NCI-H2029 (cell line): ENCODE data around the gene LY6G6C.

Source experiments
- DNase-seq: peaks from one replicate; lab custom pipeline; 2025; lab: John Stamatoyannopoulos, UW

LY6G6C gene, protein sequence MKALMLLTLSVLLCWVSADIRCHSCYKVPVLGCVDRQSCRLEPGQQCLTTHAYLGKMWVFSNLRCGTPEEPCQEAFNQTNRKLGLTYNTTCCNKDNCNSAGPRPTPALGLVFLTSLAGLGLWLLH

DNA sequence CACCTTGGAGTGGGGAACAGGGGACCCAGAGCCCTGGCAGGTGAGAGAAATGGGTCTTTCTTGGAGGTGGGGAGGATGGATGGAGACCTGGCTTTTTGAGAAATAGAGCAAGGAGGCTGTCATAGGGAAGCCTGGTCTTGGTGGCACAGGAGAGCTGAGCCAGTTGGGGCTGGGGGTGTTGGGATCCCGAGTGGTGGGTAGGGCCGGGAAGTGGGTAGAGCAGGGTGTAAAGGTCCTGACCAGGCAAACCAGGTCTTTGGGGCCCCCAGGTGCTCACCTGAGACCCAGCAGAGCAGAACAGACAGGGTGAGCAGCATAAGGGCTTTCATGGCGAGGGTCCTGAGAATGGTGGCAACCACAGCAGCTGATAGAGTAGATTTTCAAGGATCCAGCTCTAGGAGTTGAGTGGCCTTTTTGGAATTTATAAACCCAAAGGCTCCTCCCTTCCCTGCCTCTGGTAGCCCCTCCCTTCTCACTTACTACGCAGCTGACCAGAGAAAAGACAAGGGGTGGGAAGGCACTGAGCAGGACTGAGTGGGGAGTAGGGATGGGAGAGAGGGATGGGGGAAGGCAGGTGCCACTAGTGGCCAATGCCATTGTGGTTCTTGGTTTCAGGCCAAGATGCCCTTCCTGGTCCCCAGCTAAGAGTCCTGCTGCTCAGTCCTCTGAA lies at the start of gene LY6G6C:
Gene LY6G6C (minus strand): TSS at position 396 of the 670 bp plus-strand sequence. CDS start 67 bp downstream, at position 329.
- no peak for DNase-seq

DNA sequence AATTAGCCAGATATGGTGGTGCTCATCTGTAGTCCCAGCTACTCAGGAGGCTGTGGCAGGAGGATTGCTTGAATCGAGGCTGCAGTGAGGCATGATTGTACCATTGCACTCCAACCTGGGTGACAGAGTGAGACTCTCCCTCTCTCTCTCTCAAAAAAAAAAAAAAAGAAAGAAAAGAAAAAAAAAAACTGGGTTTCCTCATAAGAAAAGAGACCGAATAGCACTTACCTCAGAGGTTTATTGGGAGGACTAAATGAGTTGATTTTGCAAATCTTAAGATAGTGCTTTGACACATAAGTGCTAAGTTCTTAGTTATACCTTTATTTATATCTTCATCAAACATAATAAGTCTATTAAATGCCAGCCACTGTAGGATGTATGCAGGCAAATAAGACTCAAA lies 49.3 kb upstream of the LY6G6C start:
- DNase-seq = no peak

DNA sequence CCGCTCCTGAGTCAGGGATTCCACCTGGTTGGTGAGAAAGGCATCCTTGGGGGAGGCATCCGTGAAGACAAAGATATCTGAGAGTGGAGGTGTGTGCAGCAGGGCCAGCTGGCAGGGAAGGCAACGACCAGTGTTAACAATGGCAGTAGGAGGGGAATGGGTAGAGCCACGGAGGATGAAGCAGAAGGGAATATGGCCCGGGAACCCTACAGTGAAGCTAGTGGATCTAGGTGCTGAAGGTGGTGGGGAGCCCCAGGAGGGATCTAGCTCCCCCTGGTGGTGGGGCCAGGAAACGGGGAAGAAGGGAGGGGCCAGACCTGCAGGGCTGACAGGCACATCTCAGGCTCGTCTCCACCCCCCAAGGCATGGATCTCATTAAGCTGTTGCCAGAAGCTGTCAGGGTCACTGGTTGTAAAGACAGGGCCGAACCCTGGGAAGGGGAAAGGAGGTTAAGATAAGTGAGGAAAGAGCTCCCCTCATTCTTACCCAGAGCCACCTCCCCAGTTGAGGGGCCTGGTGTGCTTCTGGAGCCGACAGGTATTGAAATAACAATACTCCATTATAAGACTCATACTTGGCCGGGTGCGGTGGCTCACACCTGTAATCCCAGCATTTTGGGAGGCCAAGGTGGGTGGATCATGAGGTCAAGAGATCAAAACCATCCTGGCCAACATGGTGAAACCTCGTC lies 48.3 kb upstream of the LY6G6C start:
- peak; percentile 64 for DNase-seq

DNA sequence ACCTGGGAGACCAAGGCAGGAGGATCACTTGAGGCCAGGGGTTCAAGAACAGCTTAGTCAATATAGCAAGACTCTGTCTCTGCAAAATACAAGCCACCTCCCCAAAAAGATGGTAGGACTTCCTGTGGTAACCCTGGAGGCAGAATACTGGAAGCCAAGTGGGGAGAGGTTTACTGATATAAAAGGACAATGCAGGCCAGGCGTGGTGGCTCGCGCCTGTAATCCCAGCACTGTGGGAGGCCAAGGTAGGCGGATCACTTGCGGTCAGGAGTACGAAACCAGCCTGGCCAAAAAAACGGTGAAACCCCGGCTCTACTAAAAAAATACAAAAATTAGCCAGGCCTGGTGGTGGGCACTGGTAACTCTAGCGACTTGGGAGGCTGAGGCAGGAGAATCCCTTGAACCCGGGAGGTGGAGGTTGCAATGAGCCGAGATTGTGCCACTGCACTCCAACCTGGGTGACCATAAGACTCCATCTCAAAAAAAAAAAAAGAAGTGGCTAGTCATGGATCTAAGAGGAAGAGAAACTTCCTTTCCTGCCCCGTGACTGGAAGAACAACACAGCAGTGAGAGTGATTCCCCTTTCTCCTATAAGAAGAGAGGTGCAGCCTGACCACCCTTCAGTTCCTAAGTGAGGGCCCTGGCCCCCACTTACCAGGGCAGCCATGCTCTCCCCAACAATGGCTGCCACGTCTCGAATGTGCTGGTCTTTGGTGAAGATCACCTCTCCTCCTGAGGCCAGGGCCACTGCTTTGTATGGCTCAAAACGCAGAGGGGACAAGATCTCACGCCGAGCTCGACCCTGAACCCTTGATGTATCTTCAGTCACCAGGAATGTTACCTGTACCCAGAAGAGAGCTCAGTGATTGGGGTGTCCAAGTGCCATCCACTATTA lies 47.1 kb upstream of the LY6G6C start:
- DNase-seq = no peak

DNA sequence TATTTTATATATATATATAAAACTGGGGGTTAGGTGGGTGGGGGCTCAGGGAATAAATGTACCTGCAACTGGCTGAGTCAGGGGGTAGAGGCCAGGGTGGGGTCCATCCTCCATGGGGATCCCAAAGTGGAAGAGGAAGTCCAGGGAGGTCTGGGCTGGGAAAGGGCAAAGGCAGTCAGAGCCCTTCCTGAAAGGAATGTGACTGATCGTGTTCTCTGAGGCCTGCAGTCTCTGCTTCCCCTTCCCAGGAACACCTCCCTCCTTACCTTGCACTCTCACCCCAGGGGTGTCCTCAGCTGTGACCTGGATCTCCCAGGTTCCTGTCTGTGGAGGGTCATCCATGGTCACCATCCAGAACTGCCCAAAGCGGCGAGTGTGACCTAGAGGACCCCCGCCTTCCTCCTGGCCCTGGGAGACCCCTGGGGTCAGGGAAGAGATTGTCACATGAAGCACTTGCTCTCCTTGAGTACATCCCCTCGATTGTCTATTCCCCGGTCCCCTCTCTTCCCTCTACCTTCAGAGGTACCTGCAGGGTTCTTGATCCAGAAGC lies 45.6 kb upstream of the LY6G6C start:
- DNase-seq = no peak

DNA sequence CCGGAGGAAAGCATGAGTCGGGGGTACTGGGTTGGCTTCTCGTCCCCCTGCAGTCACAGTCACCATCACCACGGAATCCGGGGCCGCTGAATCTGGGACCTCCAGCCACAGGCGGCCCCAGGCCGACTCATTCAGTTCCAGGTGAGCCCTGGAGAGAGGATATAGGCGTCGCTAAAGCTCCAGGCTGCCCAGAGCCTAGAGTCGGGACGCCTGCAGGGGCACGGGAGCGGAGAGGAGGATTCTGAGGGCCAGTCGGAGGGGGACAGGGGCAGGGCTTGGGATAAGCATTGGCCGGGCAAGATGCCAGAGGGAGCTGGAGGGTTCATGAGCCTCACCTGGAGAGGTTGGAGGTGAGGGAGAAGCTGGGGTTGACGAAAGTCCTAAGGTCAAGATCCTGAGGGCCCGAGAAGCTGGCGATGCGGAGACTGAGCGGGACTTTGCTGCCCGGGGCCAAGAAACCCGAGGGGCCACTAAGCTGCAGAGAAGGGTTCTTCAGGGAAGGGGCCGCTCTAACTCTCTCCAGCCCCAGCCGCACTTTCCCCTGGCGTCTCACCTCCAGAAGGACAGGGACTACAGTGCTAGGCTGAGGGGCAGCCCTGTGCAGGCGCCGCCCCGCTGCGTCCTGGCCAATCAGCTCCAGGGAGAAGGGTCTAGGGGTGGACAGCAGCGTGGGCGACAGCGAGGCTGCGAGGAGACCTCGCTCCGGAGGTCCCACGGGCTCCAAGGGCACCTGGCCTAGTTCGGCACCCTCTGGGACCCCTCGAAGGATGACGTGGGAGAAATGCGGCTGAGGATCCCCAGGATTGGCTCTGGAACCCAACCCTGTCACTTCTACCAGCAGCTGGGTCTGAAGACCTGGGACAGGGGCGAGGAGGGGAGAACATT lies 44.6 kb upstream of the LY6G6C start:
- no peak for DNase-seq

DNA sequence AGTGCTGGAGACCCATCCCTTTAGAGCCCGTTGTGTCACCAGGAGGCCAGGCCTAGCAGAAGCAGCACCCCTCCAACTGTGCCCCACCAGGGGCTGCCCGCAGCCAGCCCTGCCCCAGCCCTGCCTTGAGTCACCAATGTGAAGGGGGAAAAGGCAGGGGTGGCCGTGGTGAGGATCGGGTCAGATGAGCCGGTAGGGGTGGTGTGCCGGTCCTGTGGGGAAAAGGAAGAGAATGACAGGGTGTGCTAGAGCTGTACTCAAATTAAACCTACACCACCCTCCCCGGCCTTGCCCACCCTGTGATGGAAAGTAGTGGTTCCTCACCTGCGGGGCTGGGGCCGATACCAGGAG lies 44.0 kb upstream of the LY6G6C start:
- no peak for DNase-seq

DNA sequence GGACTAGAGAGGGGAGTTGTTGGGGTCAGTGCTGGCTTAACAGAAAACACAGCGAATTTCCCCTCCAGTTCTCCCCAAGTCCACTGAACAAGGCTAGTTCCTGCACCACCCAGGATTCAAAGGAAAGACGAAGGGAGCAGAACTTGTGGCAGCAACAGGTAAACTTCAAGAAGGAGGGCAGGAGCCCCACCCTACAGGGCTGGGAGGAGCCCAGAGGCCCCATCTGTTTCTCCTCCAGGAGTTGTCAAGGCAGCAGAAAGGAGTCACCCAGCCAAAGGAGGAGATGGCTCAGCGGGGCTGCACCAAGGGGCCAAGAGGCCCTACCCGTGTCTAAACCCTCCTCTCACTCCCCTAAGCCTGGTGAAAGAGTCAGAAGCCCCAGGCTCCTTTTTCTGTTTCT lies 42.7 kb upstream of the LY6G6C start:
- DNase-seq = no peak

DNA sequence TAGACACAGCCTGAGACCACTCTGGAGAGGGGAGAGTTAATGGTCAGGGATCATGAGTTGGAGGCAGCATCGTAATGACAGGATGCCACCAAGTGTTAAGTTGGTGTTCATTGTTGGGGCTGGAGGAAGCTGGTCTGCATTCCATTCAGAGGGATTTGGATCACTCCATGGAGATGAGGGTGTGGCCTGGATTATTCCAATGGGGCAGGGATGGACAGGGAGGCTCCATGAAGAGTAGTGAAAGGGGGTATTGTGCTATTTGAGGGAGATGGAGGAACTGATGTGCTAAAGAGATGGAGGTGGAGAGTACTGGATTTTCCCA lies 42.0 kb upstream of the LY6G6C start:
- DNase-seq = no peak

DNA sequence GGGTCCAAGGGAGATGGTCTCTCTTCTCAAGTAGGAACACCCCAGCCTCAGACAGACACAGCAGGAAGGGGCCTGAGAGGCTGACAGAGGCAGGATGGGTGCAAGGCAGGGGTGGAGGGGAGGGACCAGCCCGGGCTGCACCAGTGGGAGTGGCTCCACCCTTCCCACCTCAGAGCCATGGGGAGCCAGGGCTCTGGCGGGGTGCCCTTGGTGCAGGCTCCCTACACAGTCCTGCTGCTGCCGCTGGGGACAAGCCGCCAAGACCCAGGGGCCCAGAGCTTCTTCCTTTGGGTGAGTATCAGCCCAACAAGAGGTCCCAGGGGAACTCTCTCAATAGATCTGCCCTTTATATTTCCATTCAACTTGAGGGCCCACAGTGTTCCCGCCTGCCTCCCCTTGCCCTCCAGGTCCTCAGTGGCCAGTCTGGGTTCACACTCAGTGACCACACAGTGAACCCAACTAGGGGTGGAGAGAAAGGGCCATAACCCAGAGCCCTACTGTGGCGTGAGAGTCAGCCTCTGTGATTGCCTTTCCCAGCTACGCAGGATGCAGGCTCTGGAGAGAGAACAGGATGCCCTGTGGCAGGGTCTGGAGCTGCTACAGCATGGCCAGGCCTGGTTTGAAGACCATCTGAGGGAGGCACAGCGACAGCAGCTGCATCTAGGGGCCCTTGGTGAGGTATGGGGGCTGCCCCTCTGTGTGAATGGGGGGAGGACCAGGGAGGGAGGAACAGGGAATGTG lies 41.5 kb upstream of the LY6G6C start:
- DNase-seq = no peak

DNA sequence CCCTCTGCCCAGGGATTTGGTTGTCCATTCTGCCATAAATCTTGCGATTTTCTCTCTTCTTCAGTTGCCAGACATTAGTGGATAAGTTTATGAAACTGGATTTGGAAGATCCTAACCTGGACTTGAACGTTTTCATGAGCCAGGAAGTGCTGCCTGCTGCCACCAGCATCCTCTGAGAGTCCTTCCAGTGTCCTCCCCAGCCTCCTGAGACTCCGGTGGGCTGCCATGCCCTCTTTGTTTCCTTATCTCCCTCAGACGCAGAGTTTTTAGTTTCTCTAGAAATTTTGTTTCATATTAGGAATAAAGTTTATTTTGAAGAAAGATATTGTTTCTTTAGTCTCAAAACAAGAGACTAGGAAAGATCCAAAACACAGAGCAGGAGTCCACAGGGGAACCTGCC lies 40.8 kb upstream of the LY6G6C start, which contains the start of gene SAPCD1:
Gene SAPCD1 (plus strand): TSS at position 301 of the 400 bp plus-strand sequence. CDS start 399 bp downstream, outside the sequence.
- DNase-seq = no peak

DNA sequence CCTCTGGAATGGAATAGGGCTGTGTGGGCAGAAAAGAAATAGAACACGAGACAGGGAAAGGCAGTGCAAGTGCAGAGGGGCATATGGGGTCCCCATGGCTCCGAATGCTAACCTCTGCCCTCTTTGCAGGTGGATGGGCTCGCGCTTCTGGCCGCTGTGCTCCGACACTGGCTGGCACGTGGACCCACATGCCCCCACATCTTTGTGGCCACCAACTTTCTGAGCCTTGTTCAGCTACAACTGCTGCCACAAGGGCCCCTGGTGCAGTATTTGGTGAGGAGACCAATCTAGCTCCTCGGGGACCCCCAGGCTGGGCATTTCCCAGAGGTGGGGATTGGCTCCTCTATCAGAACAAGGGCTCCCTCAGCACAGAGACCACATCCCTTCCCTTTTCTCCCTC lies 39.8 kb upstream of the LY6G6C start:
- DNase-seq = no peak

DNA sequence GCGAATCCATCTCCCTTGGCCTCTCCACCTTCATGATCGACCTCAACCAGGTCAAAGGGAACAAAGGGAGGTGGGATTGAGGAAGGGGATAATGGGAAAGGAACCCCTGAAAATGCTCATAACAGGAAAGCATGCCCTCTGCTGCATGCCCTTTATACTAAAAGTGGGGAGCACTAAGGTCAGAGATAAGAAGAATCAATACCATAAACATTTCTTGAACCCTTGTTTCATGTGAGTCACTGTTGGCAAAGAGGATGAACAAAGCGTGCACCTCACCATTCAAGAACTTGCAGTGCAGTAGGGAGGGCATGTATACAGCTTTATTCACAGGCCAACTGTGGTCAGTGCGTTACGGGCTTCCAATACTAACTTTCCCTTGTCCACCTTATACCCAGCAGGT lies 39.2 kb upstream of the LY6G6C start:
- no peak for DNase-seq

DNA sequence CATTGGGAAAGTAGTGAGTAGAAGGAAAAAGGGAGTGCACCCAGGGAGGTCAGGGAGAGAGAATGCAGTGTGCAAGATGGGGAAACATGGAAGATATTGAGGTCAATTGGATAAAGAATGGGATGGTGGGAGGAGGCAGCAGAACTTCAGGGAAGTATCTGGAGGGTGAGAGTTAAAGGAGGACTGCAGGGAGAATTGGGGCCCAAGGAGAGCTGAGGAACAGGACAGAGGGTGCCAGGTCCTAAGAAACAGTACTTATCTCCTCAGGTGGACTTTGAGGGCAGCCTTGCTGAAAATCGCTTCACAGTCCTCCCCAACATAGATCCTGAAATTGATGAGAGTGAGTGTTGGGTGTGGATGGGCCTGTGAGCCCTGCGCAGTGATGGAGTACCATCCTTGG lies 36.7 kb upstream of the LY6G6C start:
- no peak for DNase-seq

DNA sequence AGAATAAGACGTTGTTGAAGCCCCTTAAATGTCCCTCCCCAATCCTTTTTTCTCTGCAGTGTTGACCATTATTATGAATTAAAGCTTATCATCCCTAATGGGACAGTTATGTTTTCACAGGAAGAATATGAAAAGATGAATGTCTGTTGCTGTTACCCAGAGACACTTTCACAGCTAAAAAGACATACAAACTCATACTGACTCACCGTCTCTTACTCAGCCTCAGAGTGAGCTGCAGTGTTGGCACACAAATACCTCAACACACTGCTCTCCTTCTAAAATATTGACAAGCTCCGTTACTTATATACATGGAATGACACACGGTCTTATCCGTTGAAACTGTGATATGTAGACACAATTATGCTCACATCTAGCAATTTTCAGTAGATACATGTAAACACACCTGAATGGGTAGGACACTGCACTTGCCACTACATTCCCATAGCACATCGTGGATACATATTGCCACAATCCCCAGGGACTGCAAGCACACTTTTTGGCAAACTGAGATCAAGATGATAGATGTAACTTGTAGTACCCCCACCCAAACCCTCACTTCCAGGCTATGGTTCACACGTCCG lies 31.3 kb upstream of the LY6G6C start:
- DNase-seq = no peak

DNA sequence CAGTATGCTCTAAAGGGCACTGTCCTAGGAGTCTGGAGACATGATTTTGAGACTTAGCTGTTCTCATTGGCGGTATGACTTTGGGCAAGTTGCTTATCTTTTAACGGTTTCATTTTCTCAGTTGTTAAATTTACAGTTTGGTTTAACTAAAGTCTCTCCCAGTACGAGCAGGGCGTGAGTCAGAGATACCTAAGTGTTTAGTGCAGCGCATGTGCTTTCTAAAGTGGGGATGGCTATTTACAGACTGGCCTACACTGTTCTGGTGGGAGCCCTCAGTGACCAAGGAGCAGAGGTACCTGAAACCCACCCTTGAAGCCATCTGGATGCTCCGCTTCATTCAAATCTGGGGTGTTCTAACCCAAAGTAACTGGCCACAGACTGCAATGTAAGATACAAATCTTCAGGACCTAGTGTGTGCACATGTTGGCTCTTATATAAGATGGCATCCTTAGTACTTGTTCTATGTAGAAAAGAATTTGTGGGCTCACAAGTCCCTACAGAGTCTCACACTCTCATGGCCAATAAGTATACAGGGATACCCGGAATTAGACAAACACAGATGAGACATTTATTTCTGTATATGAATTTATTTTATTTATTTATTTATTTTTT lies 29.0 kb upstream of the LY6G6C start:
- no peak for DNase-seq

DNA sequence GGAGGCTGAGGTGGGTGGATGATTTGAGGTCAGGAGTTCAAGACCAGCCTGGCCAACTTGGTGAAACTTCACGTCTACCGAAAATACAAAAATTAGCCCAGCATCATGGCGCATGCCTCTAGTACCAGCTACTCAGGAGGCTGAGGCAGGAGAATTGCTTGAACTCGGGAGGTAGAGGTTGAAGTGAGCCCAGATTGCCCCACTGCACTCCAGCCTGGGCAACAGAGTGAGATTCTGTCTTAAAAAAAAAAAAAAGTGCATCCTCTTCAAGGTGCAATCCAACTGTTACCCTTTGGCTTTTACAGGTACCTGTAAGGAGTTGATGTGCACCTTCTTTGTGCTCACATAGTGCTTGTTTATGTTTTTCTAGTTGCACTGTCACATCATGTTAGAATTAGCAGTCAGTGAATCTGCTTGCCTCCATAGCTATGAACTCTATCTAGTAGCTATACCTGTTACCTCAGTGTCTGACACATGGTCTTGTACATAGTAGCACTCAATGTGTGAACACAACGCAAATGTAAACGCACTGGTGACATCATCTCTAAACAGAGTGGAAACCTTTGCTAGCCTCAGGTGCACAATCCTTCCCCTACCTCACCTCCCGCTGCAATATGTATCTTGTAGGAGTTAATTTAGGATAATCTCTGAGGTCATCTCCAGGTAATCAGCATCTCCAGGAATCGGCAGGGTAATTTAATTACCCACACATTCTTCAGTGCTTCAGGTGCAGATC lies 27.9 kb upstream of the LY6G6C start:
- DNase-seq = peak; percentile 7

DNA sequence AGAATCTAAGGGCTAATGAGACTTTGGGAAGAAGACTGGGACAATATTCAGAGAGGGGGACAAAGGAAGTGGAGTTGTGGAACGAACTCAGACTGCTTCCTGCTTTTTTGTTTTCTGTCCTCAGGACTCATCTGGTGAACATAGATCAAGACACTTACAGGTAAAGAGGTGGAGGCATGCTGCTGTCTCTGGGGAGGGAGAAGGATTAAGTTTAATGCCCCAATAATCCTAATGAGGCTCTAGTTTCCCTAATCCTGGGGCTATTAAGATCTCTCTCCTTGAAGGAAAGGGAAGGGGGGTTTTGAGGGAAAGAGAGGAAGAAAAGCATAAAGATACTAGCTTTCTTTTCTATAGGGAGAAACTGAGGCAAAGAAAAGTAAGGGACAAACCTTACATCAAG lies 22.9 kb upstream of the LY6G6C start:
- no peak for DNase-seq

DNA sequence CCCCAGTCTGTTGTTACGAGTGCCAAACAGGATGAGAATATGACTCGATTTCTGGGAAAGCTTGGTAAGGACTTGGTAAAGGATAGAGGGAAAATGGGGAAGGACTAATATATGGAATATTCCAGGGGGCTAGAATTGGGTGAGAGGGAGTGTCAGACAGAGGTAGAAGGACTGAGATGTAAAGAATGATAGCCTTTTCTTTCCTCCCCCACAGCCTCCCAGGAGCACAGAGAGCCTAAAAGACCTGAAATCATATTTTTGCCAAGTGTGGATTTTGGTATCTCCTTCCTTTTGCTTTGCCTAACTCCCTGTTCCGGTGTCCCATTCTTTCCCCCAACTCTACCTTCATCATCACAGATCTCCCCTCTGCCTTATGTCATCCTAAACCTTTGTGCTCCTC lies 21.3 kb upstream of the LY6G6C start:
- DNase-seq = no peak
